Esophagus squamous epithelium (tissue), 4 donors: ENCODE data around the gene FUT9.

Experiments
- POLR2A ChIP-seq, 4 donors: fragments of 450-650 bp; IDR thresholded peaks; one replicate each; pipeline ENCODE4 v1.6.1; 2017; ENCODE audit warnings: antibody characterized with exemption in 4 of 4, mild to moderate bottlenecking in 4 of 4, moderate library complexity in 3 of 4
- TF ChIP-seq, protein P1 (sequence below), 6 experiments: fragments of 450-650 bp in 4 of 6; fragments of 200-600 bp in 2 of 6; sonication (generic) in 2 of 6; IDR thresholded peaks; one replicate each; pipeline ENCODE4 v1.5.1; 2016 to 2019; ENCODE audit warnings: antibody characterized with exemption in 6 of 6, mild to moderate bottlenecking in 4 of 6, moderate library complexity in 4 of 6

DNA sequence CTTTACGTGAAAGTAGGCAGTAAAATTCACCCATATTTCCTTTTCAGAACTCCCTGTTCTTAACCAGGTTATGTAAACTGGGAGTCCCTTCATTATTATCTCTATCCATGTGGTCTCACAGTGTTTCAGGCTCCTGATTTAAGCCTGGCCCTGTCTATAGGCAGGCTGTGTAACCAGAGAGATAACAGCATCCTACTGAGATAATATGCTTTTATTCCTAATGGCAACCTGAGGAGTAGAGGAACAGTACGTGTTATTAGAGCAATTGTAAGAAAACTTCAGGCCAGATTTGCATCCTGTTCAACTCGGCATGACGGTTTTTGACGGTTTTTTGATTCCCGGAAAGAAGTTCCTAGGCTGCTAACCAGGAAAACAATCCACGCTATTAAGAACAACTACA, 16.9 kb downstream of the FUT9 start:
- TF ChIP-seq, protein P1, sequence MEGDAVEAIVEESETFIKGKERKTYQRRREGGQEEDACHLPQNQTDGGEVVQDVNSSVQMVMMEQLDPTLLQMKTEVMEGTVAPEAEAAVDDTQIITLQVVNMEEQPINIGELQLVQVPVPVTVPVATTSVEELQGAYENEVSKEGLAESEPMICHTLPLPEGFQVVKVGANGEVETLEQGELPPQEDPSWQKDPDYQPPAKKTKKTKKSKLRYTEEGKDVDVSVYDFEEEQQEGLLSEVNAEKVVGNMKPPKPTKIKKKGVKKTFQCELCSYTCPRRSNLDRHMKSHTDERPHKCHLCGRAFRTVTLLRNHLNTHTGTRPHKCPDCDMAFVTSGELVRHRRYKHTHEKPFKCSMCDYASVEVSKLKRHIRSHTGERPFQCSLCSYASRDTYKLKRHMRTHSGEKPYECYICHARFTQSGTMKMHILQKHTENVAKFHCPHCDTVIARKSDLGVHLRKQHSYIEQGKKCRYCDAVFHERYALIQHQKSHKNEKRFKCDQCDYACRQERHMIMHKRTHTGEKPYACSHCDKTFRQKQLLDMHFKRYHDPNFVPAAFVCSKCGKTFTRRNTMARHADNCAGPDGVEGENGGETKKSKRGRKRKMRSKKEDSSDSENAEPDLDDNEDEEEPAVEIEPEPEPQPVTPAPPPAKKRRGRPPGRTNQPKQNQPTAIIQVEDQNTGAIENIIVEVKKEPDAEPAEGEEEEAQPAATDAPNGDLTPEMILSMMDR (IDR thresholded peaks at IDR 0.05), result no peak
- TF ChIP-seq POLR2A (IDR thresholded peaks at IDR 0.05), result no peak
